Upper lobe of right lung (tissue), 1 donor: Measurements from ENCODE around the gene CALML4. TPM values are rescaled to one million over a fixed set of nuclear protein-coding genes. Genes with fewer than 3 reads are reported as not detected.
"Not testable (repeated sequence)": the region's sequence is repeated elsewhere in the genome, so short reads cannot be mapped to it uniquely, and the experiment has no call there.

Source experiments
- ATAC-seq: fragments of 200-7000 bp; cut with Tn5 transposase; one replicate; pipeline ENCODE4 v1.9.1; 2020; ENCODE audit warnings: mild to moderate bottlenecking, moderate library complexity
- DNase-seq: peaks from one replicate; pipeline ENCODE4 v3.0.0-alpha.2; 2020
- H3K27ac ChIP-seq: fragments of 200-600 bp; one replicate; pipeline ENCODE4 v1.8.0; 2022
- H3K27me3 ChIP-seq: fragments of 200-600 bp; one replicate; pipeline ENCODE4 v1.8.0; 2022; ENCODE audit warnings: mild to moderate bottlenecking
- H3K36me3 ChIP-seq: fragments of 200-600 bp; one replicate; pipeline ENCODE4 v1.8.0; 2022
- H3K4me1 ChIP-seq: fragments of 200-600 bp; one replicate; pipeline ENCODE4 v1.8.0; 2022
- H3K4me3 ChIP-seq: fragments of 200-600 bp; one replicate; pipeline ENCODE4 v1.8.0; 2022; ENCODE audit warnings: mild to moderate bottlenecking
- H3K9me3 ChIP-seq: fragments of 200-600 bp; one replicate; pipeline ENCODE4 v1.8.0; 2022
- intact Hi-C: fragments of 100-400 bp; cut with DNase I; formaldehyde crosslinking; loops from one replicate; pipeline ENCODE4 v1.11.0; 2022
- total RNA-seq: library from RNA; stranded (reverse); fragmentation: NEBNext Ultra II Directional; extraction: Animal tissue kit (Norgen Biotek cat#: 25700); gene quantifications from one replicate; pipeline ENCODE4 v1.2.1, GENCODE V29; 2021
- TF ChIP-seq, protein P1 (sequence below): fragments of 200-600 bp; IDR thresholded peaks from one replicate; pipeline ENCODE4 v1.8.0; 2022; ENCODE audit warnings: antibody characterized with exemption
- donor health status: DM: no; HTN: yes; CAD: no; lungs with severe emphysema.

Gene CALML4
- total RNA-seq, 1 donor from 2014 or later, result 4.5 TPM

DNA sequence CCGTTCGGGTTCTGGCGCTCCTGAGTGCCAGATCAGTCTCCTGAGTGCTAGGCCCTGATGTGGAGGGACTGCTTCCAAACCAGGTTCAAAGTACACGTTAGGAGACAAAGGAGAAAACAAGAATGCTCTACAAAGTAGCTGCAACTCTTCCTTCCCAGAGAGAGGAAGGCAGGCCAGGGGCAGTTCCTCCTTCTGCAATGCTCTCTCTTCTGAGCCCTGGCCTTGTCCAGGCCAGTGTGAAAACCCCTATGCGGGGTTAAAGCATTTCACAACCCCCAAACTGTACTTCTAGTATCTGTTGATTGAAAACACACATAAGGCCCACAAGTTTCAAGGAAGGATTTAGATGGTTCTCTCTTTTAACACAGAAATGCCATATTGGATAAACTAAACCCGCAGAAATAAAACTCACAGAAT is 9.7 kb upstream of the CALML4 start:
- Histone ChIP-seq H3K4me3 (no peak overlapping the region), H3K36me3 (no peaks in the 10 kb centered on the region), H3K4me1 (peaks cover 7% of the 10 kb centered on the region), H3K27ac (no peak overlapping the region), H3K27me3 (no peaks in the 10 kb centered on the region), H3K9me3 (no peaks in the 10 kb centered on the region)
- TF ChIP-seq, protein P1, sequence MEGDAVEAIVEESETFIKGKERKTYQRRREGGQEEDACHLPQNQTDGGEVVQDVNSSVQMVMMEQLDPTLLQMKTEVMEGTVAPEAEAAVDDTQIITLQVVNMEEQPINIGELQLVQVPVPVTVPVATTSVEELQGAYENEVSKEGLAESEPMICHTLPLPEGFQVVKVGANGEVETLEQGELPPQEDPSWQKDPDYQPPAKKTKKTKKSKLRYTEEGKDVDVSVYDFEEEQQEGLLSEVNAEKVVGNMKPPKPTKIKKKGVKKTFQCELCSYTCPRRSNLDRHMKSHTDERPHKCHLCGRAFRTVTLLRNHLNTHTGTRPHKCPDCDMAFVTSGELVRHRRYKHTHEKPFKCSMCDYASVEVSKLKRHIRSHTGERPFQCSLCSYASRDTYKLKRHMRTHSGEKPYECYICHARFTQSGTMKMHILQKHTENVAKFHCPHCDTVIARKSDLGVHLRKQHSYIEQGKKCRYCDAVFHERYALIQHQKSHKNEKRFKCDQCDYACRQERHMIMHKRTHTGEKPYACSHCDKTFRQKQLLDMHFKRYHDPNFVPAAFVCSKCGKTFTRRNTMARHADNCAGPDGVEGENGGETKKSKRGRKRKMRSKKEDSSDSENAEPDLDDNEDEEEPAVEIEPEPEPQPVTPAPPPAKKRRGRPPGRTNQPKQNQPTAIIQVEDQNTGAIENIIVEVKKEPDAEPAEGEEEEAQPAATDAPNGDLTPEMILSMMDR, result no peak
- intact Hi-C loops, result no loop called here
- DNase-seq (no peak), ATAC-seq (peak; percentile 41)

DNA sequence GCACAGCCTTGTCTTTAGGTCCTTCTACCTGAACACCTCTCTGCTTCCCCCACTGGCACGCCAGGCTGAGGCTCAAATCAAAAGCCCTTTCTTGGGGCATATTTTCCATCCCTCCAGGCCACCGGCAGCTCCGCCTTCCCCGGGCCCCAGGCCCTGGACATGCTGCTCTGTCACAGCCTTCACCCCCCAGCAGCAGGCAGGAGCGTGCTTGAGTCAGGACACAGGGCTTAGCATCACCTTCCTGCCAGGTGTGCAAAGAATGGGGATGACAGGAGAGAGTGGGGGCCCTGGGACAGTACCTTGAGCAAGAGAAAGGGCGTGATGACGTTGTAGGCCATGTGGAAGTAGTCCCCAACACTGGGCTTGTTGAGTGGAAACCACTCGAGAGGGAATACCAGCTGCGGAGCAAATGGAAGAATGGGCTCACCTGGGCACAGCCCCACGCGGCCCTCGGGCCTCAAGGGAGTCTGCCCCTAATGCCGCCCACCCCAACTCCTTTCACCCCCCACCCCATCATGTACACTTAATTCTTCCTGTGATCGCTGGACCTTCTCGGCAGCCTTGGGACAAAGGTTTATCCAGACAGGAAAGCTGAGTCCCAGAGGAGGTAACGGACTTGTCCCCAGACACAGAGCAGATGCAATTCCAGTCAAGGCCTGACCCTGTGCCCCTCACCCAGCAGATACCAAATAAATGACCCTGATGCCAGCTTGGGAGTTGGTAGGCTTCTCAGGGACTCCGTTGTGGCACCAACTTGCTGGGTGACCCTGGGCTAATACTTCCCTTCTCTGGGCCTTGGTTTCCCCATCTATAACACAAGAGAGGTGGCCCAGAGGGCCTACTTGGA is 9.1 kb upstream of the CALML4 start:
- Histone ChIP-seq H3K9me3 (no peaks in the 10 kb centered on the region), H3K27ac (no peak overlapping the region), H3K27me3 (no peaks in the 10 kb centered on the region), H3K4me1 (peaks cover 7% of the 10 kb centered on the region), H3K36me3 (no peaks in the 10 kb centered on the region), H3K4me3 (no peak overlapping the region)
- ATAC-seq (no peak), DNase-seq (no peak)
- intact Hi-C loops, result no loop called here
- TF ChIP-seq, protein P1, result no peak

DNA sequence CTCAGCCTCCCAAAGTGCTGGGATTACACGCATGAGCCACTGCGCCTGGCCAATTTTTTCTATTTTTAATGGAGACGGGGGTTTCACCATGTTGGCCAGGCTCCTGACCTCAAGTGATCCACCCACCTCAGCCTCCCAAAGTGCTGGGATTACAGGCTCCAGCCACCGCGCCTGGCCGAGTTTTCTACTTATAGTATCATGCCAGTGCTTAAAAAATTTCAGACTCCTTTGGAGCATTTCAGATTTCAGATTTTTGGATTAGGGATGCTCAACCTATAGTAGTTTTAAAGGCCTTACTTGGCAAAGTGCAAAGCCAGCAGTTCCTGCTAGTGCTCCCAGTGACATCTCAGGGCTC is 8.3 kb upstream of the CALML4 start:
- H3K27me3 ChIP-seq, DNase-seq, H3K4me1 ChIP-seq, H3K27ac ChIP-seq, H3K36me3 ChIP-seq, H3K4me3 ChIP-seq, H3K9me3 ChIP-seq, ATAC-seq, intact Hi-C loops: not testable (repeated sequence)

DNA sequence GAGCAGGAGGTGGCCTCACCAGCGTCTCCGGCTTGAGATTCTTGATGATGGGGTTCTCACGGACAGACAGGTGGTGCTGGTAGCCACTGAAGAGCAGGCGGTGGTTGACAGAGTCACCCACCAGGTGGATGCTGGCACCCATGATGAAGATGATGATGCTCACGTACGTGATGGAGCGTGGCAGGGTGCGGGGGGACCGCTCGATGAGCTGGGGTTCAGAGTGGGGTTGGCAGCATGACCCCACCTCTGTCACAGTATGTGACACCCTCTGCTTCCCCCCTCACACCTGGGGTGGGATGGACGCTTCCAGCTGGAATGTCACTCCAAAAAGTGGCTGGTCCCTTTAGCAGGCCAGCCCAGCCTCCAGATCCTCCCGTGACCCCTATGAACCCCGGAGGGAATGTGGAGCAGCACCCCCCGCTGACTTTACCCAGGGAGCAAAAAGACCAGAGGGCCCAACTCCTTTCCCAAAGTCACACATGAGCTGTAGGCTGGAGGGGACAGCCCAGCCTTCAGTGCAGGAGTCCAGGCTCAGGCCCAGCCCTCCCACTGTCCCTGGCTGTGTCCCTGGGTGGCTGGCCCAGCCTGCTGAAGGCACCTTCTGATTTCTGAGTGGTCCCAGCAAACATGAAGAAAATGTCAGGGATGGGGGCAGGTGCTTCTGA is 6.7 kb upstream of the CALML4 start:
- intact Hi-C loops, result no loop called here
- Histone ChIP-seq H3K4me3 (no peak overlapping the region), H3K4me1 (peaks cover 7% of the 10 kb centered on the region), H3K9me3 (no peaks in the 10 kb centered on the region), H3K36me3 (no peaks in the 10 kb centered on the region), H3K27me3 (no peaks in the 10 kb centered on the region), H3K27ac (no peak overlapping the region)
- DNase-seq (no peak), ATAC-seq (no peak)
- TF ChIP-seq, protein P1, result no peak

GRCh38 chr15:68210821-68211655 is 5.9 kb upstream of the CALML4 start:
- DNase-seq, result peak; percentile 80
- peaks cover 10% of the 10 kb centered on the region for H3K4me1 ChIP-seq
- no peak overlapping the region for H3K27ac ChIP-seq
- TF ChIP-seq, protein P1, result peak; percentile 82
- intact Hi-C loops, result no loop called here
- H3K4me3 ChIP-seq, result no peak overlapping the region
- no peaks in the 10 kb centered on the region for H3K27me3 ChIP-seq
- H3K9me3 ChIP-seq, result no peaks in the 10 kb centered on the region
- ATAC-seq, result peak; percentile 66
- H3K36me3 ChIP-seq, result no peaks in the 10 kb centered on the region

GRCh38 chr15:68210409-68210756 is 5.3 kb upstream of the CALML4 start:
- TF ChIP-seq, protein P1, result no peak
- Histone ChIP-seq H3K4me3 (no peak overlapping the region), H3K9me3 (no peaks in the 10 kb centered on the region), H3K27ac (no peak overlapping the region), H3K4me1 (peaks cover 17% of the 10 kb centered on the region), H3K27me3 (no peaks in the 10 kb centered on the region), H3K36me3 (no peaks in the 10 kb centered on the region)
- ATAC-seq, result no peak
- peak; percentile 44 for DNase-seq
- intact Hi-C loops, result no loop called here
